ENCODE measurements around the gene GSK3A.

Gene GSK3A

DNA sequence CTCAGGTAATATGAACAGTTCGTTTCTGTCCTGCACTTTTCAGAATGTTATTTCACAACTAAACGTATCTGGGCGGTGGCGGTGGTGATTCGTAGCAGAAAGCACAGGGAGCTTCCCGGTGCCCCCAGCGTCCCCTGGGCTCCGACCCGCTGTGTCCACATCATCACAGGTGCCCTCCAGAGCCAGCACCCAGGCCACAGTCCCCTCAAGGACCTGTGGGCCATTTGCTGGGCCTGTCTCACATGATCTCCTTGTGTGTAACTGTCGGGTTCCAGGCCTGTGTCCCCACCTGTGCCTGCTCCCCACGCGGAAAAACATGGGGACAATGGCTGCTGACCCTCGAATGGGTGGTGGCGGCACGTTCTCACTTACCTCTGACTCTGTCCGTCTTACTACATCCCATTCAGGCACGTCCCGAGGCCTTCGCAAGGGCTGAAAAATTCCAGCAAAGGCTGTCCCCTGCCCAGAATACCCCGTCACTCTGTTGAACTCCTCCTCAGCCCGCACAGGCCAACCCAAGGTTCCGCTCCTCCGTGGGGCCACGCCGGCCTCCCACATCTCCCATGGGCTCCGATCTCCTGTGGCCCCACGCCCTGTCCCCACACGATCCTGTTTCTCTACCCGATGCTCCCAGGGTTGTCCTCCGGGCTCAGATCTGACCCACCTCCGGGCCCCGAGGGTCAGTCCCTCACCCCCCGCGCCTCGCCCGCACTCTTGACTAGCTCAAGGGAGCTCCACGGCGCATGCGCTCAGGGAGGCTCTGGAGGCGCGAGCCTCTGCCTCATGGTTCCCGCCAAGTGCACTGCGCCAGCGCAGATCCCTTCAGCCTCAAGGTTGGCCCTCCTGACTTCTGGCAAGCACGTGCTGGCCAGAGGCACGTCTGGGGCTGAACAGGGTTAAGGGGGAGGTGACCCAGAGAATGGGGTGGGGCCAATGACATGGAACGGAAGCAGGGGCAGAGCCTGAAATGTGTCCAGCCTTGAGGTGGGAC lies 46.1 kb downstream of the GSK3A start:
- DNase-seq = no peak

DNA sequence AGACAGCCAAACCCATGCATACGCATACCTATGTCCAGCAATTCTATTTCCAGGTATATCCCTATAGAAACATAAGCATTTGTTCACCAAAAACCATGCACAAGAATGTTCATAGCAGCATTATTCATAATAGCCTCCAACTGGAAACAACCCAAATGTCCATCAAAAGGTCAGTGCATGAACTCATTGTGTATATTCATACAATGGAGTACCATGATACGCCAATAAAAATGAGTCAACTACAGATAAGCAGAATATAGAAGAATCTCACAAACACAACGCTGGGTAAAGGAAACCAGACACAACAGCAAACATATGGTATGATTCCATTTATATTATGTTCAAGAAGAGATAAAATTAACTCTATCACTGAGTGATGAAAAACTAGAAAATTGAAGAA lies 48.7 kb downstream of the GSK3A start:
- no peak for DNase-seq

DNA sequence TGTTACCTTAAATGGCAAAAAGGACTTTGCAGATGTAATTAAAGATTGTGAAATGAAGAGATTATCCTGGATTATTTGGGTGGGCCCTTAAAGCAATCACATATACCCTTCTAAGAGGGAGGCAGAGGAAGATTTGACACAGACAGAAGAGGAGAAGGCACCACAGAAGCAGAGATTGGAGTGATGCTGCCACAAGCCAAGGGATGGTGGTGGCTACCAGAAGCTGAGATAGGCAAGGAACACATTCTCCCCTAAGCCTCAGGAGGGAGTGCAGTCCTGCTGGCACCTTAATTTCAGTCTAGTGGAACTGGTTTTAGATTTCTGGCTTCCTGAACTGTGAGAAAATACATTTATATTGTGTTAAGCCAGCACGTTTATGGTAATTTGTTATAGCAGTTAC lies 49.1 kb downstream of the GSK3A start:
- DNase-seq = no peak

DNA sequence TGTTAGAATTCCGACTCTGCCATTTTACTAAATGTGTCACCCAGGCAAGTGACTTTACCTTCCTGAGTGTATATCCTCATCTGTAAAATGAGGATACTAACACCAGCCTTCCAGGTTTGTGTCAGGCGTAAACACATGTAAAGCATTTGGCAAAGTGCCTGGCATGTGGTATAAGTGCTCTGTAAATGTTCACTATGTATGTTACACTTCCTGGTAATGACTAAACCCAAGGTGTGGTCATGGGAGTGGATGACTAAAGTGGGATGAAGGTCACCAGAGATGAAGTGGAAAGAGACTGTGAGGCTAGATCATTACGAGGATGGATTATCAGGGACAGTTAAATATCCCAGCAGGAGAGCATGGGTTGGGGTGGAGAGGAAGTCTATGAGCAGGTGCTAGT lies 50.5 kb downstream of the GSK3A start:
- peak; percentile 62 for DNase-seq

DNA sequence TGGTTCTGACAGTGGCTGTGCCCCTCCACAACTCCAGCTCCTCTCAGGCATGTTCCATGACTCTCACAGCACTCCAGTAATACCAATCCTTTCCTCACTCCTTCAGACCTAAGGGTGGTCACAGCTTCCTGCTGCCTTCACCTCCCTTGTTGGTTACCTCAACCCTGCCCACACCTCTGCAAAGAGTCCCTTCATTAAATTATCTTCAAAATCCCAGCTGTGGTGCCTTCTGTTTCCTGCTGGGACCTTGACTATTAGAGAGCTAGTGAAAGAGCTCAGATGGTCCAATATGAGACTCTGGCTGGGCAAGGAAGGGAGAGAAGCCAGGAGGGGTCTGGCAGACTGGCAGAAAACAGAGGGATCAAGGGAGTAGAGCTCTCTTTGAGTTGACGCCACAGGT lies 51.1 kb downstream of the GSK3A start:
- no peak for DNase-seq

DNA sequence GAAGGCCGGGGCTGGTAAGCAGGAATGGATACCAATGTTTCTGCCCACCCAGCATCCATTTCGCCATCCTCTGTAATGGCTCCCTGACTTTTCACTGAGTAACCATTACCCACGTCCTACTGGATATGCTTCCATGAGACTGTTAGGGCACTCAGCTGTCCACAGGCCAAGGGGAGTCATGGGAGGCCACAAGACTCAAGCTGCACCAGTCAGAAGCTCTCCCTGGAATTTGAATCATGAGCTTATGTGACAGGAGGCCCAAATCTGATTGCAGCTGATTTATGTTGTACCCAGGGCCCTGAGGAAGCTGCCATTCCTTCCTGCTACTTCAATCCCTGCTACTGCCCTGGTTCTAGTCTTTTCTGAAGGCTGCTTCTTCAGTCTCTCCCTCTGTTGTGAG lies 53.3 kb downstream of the GSK3A start:
- DNase-seq = no peak

DNA sequence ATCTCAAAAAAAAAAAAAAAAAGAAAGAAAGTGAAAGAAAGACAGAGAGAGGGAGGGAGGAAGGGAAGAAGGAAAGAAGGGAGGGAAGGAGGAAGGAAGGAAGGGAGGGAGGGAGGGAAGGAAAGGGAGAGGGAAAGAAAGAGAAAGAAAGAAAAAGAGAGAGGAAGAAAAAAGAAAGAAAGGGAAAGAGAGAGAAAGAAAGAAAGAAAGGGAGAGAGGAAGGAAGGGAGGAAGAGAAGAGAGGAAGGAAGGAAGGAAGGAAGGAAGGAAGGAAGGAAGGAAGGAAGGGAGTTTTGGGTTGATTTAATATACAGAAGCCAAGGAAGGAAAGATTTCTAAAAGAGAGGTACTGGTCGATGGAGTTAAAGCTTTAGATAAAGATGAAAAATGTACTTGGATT lies 53.7 kb downstream of the GSK3A start:
- DNase-seq = no peak

DNA sequence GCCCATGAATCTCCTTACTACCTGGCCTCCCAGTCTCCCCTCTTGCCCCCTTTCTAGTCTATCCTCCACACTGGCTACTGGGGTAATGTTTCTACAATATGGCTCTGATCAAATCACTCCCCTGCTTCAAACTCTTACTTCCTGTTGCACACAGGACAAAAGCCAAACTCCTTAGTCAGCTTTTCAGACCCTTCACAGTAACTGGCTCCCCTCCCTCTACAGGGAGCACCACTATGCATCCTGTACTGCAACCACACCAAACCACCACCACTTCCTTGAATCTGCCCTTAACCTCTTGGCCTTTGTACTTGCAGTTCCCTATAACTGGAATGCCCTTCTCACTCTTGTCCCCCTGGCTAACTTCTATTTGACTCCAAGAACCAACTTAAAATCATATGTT lies 57.1 kb downstream of the GSK3A start:
- no peak for DNase-seq

DNA sequence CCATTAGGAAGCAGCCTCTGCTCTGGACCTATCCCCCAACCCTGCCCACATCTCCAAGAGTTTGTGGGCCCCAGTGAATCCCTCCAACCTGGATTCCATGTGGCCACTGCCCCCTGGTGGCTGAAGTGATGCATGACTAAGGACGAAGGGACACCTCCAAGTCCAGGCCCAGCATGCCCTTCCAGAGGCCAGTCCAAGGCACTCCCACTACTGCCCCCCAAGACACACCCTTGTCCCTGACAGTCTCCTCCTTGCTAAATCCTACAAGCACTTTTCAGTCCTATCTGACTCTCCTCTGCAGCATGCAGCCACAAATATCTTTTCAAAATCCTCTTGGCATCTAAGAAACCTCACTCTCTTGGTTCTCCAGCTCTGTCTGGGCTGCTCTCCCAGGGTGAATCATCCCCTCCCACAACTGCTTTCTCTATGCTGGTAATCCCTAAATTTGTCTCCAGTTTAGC lies 58.0 kb downstream of the GSK3A start:
- DNase-seq = peak; percentile 68
